ENCODE measurements around the gene AP3S2. TPM values are rescaled to one million over a fixed set of nuclear protein-coding genes. Genes with fewer than 3 reads are reported as not detected.

The AP3S2 gene
- total and polyA plus RNA-seq, 2 donors (not counting 1 experiment from before 2014, with no cell fraction given) = 11.3 to 32.3 TPM

DNA sequence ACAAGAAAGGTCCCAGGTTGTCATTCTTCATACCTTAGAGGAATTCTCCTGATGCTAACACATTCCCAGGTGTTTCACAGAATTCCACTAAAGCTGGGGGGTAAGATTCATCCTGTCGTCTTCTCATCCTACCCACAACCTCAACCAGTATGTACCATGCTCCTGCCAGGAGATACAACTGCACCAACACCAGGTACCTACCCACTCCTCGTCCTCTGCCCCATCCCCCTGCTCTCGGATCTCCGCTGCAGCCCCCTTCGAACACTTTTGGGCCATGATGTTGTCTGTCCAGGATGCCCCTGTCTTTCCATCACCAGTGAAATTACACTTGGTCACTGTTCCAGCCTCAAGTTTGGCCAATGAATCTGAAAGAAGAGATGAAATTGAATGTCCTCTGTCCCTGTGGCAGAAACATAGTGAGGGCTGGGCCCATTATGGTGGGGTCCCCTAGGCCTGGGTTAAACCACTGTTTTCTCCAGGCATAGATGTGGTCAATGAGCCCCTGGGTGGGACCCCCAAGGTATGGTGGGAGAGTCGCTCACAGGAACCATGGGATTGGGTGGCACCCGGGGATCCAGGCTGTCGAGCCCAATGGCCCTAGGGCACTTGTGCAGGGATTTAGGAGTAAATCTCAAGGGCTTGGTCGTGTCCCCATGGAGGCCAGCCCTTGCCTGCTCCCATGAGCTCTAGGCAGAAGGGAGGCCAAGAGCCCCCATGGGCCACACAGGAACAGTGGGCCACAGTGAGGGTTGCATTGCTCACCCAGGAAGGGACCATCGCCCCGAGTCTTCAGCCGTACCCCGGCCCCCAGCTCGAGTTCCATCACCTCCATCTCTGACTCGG is 9.4 kb upstream of the AP3S2 start:
- no peak for TF ChIP-seq EZH2 (IDR thresholded peaks at IDR 0.05; ENCODE audit: borderline replicate concordance, insufficient read depth, low read depth, low read length, poor library complexity, severe bottlenecking)
- TF ChIP-seq, protein P1, sequence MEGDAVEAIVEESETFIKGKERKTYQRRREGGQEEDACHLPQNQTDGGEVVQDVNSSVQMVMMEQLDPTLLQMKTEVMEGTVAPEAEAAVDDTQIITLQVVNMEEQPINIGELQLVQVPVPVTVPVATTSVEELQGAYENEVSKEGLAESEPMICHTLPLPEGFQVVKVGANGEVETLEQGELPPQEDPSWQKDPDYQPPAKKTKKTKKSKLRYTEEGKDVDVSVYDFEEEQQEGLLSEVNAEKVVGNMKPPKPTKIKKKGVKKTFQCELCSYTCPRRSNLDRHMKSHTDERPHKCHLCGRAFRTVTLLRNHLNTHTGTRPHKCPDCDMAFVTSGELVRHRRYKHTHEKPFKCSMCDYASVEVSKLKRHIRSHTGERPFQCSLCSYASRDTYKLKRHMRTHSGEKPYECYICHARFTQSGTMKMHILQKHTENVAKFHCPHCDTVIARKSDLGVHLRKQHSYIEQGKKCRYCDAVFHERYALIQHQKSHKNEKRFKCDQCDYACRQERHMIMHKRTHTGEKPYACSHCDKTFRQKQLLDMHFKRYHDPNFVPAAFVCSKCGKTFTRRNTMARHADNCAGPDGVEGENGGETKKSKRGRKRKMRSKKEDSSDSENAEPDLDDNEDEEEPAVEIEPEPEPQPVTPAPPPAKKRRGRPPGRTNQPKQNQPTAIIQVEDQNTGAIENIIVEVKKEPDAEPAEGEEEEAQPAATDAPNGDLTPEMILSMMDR (IDR thresholded peaks at IDR 0.05) = no peak
- no peaks in the 10 kb centered on the region for H3K79me2 ChIP-seq (ENCODE audit: control insufficient read depth, insufficient read depth, low read length)
- no peaks in the 10 kb centered on the region for H4K20me1 ChIP-seq (ENCODE audit: control insufficient read depth, insufficient read depth, low read length, poor library complexity, severe bottlenecking)
- no peak overlapping the region for H3K4me3 ChIP-seq (ENCODE audit: control extremely low read depth in 1 of 5, extremely low read depth in 1 of 5, insufficient read depth in 1 of 5, low read depth in 2 of 5, low read length in 4 of 5)
- no peak overlapping the region for H3K9ac ChIP-seq (ENCODE audit: low read length)
- ChIA-PET CTCF (interaction anchor here (1.0 to 1.2 kb wide), 2 partner anchors 28 to 142 kb away, joined by 3 read pairs; no protein-coding TSS in a partner anchor), POLR2A (no interaction called here)
- no peak overlapping the region for H3K4me2 ChIP-seq (replicated peaks; ENCODE audit: low read depth, low read length, poor library complexity, severe bottlenecking)
- no peak overlapping the region for H3K27ac Mint-ChIP-seq
- H3K4me3 Mint-ChIP-seq = no peak overlapping the region
- H3K27ac ChIP-seq (ENCODE audit: low read length in 2 of 2) = no peak overlapping the region
- no peaks in the 10 kb centered on the region for H3K36me3 ChIP-seq (replicated peaks in 1 of 2; ENCODE audit: control extremely low read depth in 1 of 2, control insufficient read depth in 1 of 2, extremely low read depth in 1 of 2, insufficient read depth in 2 of 2, low read length in 1 of 2)
- H3K9me3 ChIP-seq (ENCODE audit: control extremely low read depth in 1 of 3, control insufficient read depth in 2 of 3, insufficient read depth in 1 of 3, low read length in 2 of 3) = no peaks in the 10 kb centered on the region
- ATAC-seq (ENCODE audit: low read depth) = no peak
- peaks cover 5% of the 10 kb centered on the region for H3K4me1 Mint-ChIP-seq
- H2AFZ ChIP-seq (ENCODE audit: insufficient read depth, low read depth, low read length, poor library complexity, severe bottlenecking) = no peak overlapping the region
- H3K27me3 Mint-ChIP-seq = peaks cover 8% of the 10 kb centered on the region
- no peak for DNase-seq
- intact Hi-C loops (cut with micrococcal nuclease) = no loop called here
- no peaks in the 10 kb centered on the region for H3K4me1 ChIP-seq (ENCODE audit: control insufficient read depth in 2 of 2, insufficient read depth in 2 of 2, low read length in 2 of 2)
- no peaks in the 10 kb centered on the region for H3K9me3 Mint-ChIP-seq (ENCODE audit: insufficient read depth)
- no peaks in the 10 kb centered on the region for H3K27me3 ChIP-seq (replicated peaks in 1 of 4; ENCODE audit: control extremely low read depth in 1 of 4, control insufficient read depth in 3 of 4, insufficient read depth in 4 of 4, low read length in 3 of 4)
- WGBS (ENCODE audit: insufficient coverage) = 95% methylated on average over 15 of the region's 15 CpGs

DNA sequence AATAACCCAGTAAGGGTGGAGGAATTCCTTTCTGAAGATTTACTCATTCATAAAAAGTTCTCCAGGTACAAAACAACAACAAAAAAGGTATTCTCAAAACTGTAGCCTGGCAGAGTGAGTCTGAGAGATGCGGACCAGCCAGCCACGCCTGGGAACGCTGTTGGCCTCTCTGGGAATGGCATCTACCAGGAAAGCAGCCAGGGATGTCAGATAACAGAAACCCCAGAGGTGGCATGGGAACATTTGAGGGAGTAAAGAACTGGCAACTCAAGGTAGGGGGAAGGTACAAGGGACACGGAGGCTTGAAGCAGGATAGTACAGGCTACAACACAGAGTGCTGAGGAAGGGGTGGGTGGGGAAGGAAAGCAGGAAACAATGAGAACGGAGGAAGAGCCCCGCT is 7.1 kb upstream of the AP3S2 start:
- Histone ChIP-seq H3K27ac (ENCODE audit: low read length in 2 of 2) (no peak overlapping the region), H3K9ac (ENCODE audit: low read length) (no peak overlapping the region), H3K9me3 (ENCODE audit: control extremely low read depth in 1 of 3, control insufficient read depth in 2 of 3, insufficient read depth in 1 of 3, low read length in 2 of 3) (no peaks in the 10 kb centered on the region), H3K27me3 (replicated peaks in 1 of 4; ENCODE audit: control extremely low read depth in 1 of 4, control insufficient read depth in 3 of 4, insufficient read depth in 4 of 4, low read length in 3 of 4) (no peaks in the 10 kb centered on the region), H3K4me2 (replicated peaks; ENCODE audit: low read depth, low read length, poor library complexity, severe bottlenecking) (no peak overlapping the region), H2AFZ (ENCODE audit: insufficient read depth, low read depth, low read length, poor library complexity, severe bottlenecking) (no peak overlapping the region), H3K4me3 (ENCODE audit: control extremely low read depth in 1 of 5, extremely low read depth in 1 of 5, insufficient read depth in 1 of 5, low read depth in 2 of 5, low read length in 4 of 5) (no peak overlapping the region), H3K36me3 (replicated peaks in 1 of 2; ENCODE audit: control extremely low read depth in 1 of 2, control insufficient read depth in 1 of 2, extremely low read depth in 1 of 2, insufficient read depth in 2 of 2, low read length in 1 of 2) (no peaks in the 10 kb centered on the region), H4K20me1 (ENCODE audit: control insufficient read depth, insufficient read depth, low read length, poor library complexity, severe bottlenecking) (no peaks in the 10 kb centered on the region), H3K4me1 (ENCODE audit: control insufficient read depth in 2 of 2, insufficient read depth in 2 of 2, low read length in 2 of 2) (no peaks in the 10 kb centered on the region), H3K79me2 (ENCODE audit: control insufficient read depth, insufficient read depth, low read length) (no peaks in the 10 kb centered on the region)
- TF ChIP-seq EZH2 (IDR thresholded peaks at IDR 0.05; ENCODE audit: borderline replicate concordance, insufficient read depth, low read depth, low read length, poor library complexity, severe bottlenecking) = no peak
- TF ChIP-seq, protein P1 (IDR thresholded peaks at IDR 0.05) = no peak
- Mint-ChIP-seq H3K9me3 (ENCODE audit: insufficient read depth) (no peaks in the 10 kb centered on the region), H3K27ac (no peak overlapping the region), H3K27me3 (peaks cover 8% of the 10 kb centered on the region), H3K4me1 (peaks cover 5% of the 10 kb centered on the region), H3K4me3 (no peak overlapping the region)
- 95% methylated on average over 5 of the region's 6 CpGs for WGBS (ENCODE audit: insufficient coverage)
- CTCF ChIA-PET = interaction anchor here (0.6 to 6.7 kb wide), 4 partner anchors 130 to 1042 kb away, joined by 3 to 101 read pairs (median 50); no protein-coding TSS in a partner anchor
- intact Hi-C loops (cut with micrococcal nuclease) = no loop called here
- POLR2A ChIA-PET = no interaction called here
- ATAC-seq (ENCODE audit: low read depth) (no peak), DNase-seq (no peak)

Data from B cell (primary cell).